ENCODE results near the gene KNDC1. TPM values are rescaled to one million over a fixed set of nuclear protein-coding genes. Genes with fewer than 3 reads are reported as not detected.

Gene KNDC1
- total RNA-seq, 1 donor from 2014 or later: 0.06 TPM

- TF ChIP-seq CTCF (conservative IDR thresholded peaks at IDR 0.05; ENCODE audit: low read depth, low read length): no peak
- DNase-seq (ENCODE audit: low read depth): no peak
- no peak overlapping the region for H3K4me3 ChIP-seq (ENCODE audit: low read depth, low read length)
These were observed 38.2 kb downstream of the KNDC1 start for GRCh38 chr10:133198206-133198605.

GRCh38 chr10:133198621-133199487 is 38.8 kb downstream of the KNDC1 start:
- H3K4me3 ChIP-seq (ENCODE audit: low read depth, low read length): no peak overlapping the region
- no peak for TF ChIP-seq CTCF (conservative IDR thresholded peaks at IDR 0.05; ENCODE audit: low read depth, low read length)
- no peak for DNase-seq (ENCODE audit: low read depth)

GRCh38 chr10:133199488-133199885 is 39.5 kb downstream of the KNDC1 start:
- no peak overlapping the region for H3K4me3 ChIP-seq (ENCODE audit: low read depth, low read length)
- no peak for TF ChIP-seq CTCF (conservative IDR thresholded peaks at IDR 0.05; ENCODE audit: low read depth, low read length)
- no peak for DNase-seq (ENCODE audit: low read depth)

GRCh38 chr10:133199992-133200611 is 40.1 kb downstream of the KNDC1 start:
- no peak for TF ChIP-seq CTCF (conservative IDR thresholded peaks at IDR 0.05; ENCODE audit: low read depth, low read length)
- no peak overlapping the region for H3K4me3 ChIP-seq (ENCODE audit: low read depth, low read length)
- DNase-seq (ENCODE audit: low read depth): no peak

GRCh38 chr10:133200621-133201031 is 40.6 kb downstream of the KNDC1 start:
- TF ChIP-seq CTCF (conservative IDR thresholded peaks at IDR 0.05; ENCODE audit: low read depth, low read length): no peak
- H3K4me3 ChIP-seq (ENCODE audit: low read depth, low read length): no peak overlapping the region
- DNase-seq (ENCODE audit: low read depth): no peak

- H3K4me3 ChIP-seq (ENCODE audit: low read depth, low read length): no peak overlapping the region
- no peak for DNase-seq (ENCODE audit: low read depth)
- TF ChIP-seq CTCF (conservative IDR thresholded peaks at IDR 0.05; ENCODE audit: low read depth, low read length): no peak
These were observed 41.3 kb downstream of the KNDC1 start for GRCh38 chr10:133201151-133201947.

All from epithelial cell of proximal tubule (primary cell).